ENCODE data around the gene NCAN. TPM values are rescaled to one million over a fixed set of nuclear protein-coding genes. Genes with fewer than 3 reads are reported as not detected.

NCAN gene
- total RNA-seq, 4 donors from 2014 or later, result not detected

DNA sequence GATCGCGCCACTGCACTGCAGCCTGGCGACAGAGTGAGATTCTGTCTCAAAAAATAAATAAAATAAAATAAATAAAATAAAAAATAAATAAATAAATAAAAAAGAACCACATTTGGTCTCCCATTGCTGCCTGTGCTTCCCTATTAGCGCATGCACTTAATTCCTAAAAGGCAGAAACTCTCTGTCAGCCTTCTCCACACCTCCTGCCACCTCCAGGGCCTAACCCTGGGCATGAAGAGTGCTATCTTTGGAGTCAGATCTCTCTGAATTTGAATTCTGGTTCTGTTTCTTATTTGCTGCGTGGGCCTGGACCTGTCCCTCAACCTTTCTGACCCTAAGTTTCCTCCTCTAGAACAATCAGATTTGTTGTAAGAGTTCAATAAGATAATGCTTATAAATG lies 11.3 kb downstream of the NCAN start:
- no peak for TF ChIP-seq CTCF (IDR thresholded peaks at IDR 0.05; ENCODE audit: low read depth)

DNA sequence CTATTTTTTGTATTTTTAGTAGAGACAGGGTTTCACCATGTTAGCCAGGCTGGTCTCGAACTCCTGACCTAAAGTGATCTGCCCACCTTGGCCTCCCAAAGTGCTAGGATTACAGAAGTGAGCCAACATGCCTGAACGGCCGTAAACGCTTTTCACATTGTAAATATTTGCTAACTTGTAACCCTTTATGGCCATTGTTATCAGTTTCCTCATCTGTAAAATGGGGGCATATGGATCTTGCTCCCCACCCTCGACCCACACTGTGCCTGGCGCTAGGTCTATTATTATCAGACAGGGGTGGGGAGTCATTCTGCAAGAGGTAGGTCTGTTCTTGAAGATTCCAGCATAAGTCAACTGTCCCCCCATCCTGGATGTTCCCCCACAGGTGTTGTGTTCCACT lies 11.9 kb downstream of the NCAN start:
- TF ChIP-seq CTCF (IDR thresholded peaks at IDR 0.05; ENCODE audit: low read depth), result no peak

DNA sequence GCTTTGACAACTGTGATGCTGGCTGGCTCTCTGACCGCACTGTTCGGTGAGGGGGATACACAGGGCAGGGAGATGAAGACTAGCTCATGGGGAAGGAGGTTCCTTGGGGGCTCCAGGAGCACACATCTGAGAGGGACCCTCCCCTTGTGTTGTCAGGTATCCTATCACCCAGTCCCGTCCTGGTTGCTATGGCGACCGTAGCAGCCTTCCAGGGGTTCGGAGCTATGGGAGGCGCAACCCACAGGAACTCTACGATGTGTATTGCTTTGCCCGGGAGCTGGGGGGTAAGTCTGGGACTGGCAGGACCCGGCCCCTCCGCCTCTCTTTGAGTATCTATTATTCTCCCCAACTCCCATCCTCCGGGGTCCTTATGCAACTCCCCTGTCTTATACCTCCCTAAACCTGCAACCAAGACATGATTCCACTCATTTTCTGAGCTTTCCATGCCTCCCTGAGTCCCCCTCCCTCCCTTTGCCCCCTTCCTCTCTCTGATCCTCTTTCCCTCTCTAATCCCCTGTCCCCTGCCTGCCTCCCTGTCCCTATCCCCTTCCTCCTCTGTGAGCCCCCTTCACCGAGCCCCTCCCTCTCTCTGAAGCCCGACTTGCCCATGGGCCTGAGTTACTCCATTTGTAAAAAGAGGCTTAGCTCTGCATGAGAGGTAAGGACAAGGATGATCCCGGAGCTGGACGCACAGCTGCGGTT lies 12.5 kb downstream of the NCAN start:
- no peak for TF ChIP-seq CTCF (IDR thresholded peaks at IDR 0.05; ENCODE audit: low read depth)

DNA sequence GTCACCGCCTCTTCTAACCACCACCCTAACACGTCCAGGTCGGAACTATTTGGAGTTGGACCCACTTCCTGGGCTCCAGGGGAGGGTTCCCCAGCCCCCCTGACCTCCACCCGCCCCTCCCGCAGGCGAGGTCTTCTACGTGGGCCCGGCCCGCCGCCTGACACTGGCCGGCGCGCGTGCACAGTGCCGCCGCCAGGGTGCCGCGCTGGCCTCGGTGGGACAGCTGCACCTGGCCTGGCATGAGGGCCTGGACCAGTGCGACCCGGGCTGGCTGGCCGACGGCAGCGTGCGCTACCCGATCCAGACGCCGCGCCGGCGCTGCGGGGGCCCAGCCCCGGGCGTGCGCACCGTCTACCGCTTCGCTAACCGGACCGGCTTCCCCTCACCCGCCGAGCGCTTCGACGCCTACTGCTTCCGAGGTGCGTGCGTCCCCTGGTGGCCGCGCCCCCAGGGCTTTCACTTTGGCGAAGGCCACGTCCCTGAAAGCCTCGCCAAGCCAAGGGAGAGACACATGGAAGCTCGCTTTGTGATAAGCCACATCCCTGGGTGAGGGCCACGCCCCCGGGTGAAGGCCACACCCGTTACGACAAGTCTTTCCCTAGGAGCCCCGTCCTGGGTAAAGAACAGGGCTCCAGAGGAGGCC lies 13.2 kb downstream of the NCAN start:
- no peak for TF ChIP-seq CTCF (IDR thresholded peaks at IDR 0.05; ENCODE audit: low read depth)

DNA sequence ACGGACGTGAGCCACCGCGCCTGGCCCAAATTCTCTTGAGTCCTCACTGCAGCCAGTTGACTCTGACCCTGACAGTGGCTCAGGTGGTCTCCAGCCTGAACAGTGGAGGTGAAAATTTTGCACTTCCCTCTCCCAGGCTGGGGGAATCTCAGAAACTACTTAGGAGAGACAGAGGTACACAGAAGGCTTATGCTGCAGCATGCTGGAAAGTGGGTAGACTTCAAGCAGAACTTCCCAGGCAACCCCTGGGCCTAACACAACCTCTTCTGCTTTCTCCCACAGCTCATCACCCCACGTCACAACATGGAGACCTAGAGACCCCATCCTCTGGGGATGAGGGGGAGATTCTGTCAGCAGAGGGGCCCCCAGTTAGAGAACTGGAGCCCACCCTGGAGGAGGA lies 14.4 kb downstream of the NCAN start:
- TF ChIP-seq CTCF (IDR thresholded peaks at IDR 0.05; ENCODE audit: low read depth), result no peak

DNA sequence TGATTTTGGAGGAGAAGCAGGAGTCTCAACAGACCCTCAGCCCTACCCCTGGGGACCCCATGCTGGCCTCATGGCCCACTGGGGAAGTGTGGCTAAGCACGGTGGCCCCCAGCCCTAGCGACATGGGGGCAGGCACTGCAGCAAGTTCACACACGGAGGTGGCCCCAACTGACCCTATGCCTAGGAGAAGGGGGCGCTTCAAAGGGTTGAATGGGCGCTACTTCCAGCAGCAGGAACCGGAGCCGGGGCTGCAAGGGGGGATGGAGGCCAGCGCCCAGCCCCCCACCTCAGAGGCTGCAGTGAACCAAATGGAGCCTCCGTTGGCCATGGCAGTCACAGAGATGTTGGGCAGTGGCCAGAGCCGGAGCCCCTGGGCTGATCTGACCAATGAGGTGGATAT lies 14.9 kb downstream of the NCAN start:
- TF ChIP-seq CTCF (IDR thresholded peaks at IDR 0.05; ENCODE audit: low read depth), result no peak

DNA sequence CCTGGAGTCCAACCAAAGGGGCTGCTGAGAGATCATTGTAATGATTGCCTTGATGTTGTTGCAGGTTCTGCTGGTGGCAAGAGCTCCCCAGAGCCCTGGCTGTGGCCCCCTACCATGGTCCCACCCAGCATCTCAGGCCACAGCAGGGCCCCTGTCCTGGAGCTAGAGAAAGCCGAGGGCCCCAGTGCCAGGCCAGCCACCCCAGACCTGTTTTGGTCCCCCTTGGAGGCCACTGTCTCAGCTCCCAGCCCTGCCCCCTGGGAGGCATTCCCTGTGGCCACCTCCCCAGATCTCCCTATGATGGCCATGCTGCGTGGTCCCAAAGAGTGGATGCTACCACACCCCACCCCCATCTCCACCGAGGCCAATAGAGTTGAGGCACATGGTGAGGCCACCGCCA lies 15.5 kb downstream of the NCAN start:
- TF ChIP-seq CTCF (IDR thresholded peaks at IDR 0.05; ENCODE audit: low read depth), result no peak
